8988T (cell line): Measurements from ENCODE around the gene BMF.

ENCODE experiments used
- DNase-seq: peaks from one replicate; pipeline ENCODE4 v3.0.0; 2011

Gene BMF

GRCh38 chr15:40064231-40064894 lies 44.3 kb downstream of the BMF start:
- no peak for DNase-seq

GRCh38 chr15:40063563-40064011 lies 45.1 kb downstream of the BMF start:
- DNase-seq = no peak

- no peak for DNase-seq
Measured at GRCh38 chr15:40062816-40063562, 45.7 kb downstream of the BMF start.

GRCh38 chr15:40061212-40061901 lies 47.3 kb downstream of the BMF start:
- no peak for DNase-seq

GRCh38 chr15:40060236-40060961 lies 48.3 kb downstream of the BMF start:
- DNase-seq = no peak

- no peak for DNase-seq
Measured at GRCh38 chr15:40059821-40060220, 48.9 kb downstream of the BMF start.

GRCh38 chr15:40058476-40059140 lies 50.1 kb downstream of the BMF start:
- DNase-seq = no peak

GRCh38 chr15:40055576-40056293 lies 52.9 kb downstream of the BMF start:
- DNase-seq = no peak

GRCh38 chr15:40054855-40055575 lies 53.7 kb downstream of the BMF start:
- no peak for DNase-seq

GRCh38 chr15:40054605-40054854 lies 54.1 kb downstream of the BMF start:
- DNase-seq = no peak

GRCh38 chr15:40053831-40054604 lies 54.7 kb downstream of the BMF start:
- no peak for DNase-seq

- no peak for DNase-seq
Measured at GRCh38 chr15:40053079-40053830, 55.4 kb downstream of the BMF start.

- no peak for DNase-seq
Measured at GRCh38 chr15:40052604-40053003, 56.1 kb downstream of the BMF start.

- no peak for DNase-seq
Measured at GRCh38 chr15:40051616-40052415, 56.9 kb downstream of the BMF start.

GRCh38 chr15:40050788-40051470 lies 57.8 kb downstream of the BMF start:
- no peak for DNase-seq

GRCh38 chr15:40048926-40049475 lies 59.7 kb downstream of the BMF start:
- DNase-seq = no peak

- DNase-seq = no peak
Measured at GRCh38 chr15:40048211-40048792, 60.4 kb downstream of the BMF start.
